GM12891 (cell line): ENCODE measurements around the gene TRAPPC1.
A peak's percentile ranks its signal among the peaks of the same experiment; 100 is the strongest.

Experiments
- DNase-seq: peaks from one replicate; pipeline ENCODE4 v3.0.0; 2011; ENCODE audit warnings: low spot score; ENCODE audit not compliant: insufficient read length
- FAIRE-seq: peaks from 2 replicates; lab custom pipeline; 2011; peaks lifted over from hg19 to GRCh38; lab: Jason Lieb, UNC
- PAX5 ChIP-seq: IDR thresholded peaks from 2 replicates; pipeline ENCODE4 v1.6.1; 2011; ENCODE audit warnings: low read length, moderate library complexity, mild to moderate bottlenecking; ENCODE audit not compliant: insufficient read depth, severe bottlenecking
- POLR2A ChIP-seq: IDR thresholded peaks from 2 replicates; pipeline ENCODE4 v1.6.1; 2011; ENCODE audit warnings: low read depth, low read length, control low read depth
- POLR2AphosphoS5 ChIP-seq: IDR thresholded peaks from 2 replicates; pipeline ENCODE4 v1.6.1; 2011; ENCODE audit warnings: low read depth, low read length, control low read depth
- POU2F2 ChIP-seq: IDR thresholded peaks from 2 replicates; pipeline ENCODE4 v1.6.1; 2011; ENCODE audit warnings: low read depth, mild to moderate bottlenecking, control low read depth, low read length, moderate library complexity
- SPI1 ChIP-seq: IDR thresholded peaks from 2 replicates; pipeline ENCODE4 v1.6.1; 2011; ENCODE audit warnings: low read depth, low read length, control low read depth
- TAF1 ChIP-seq: IDR thresholded peaks from 2 replicates; pipeline ENCODE4 v1.6.1; 2011; ENCODE audit warnings: low read depth, low read length, control low read depth

Gene TRAPPC1

GRCh38 chr17:7922845-7923628 lies 8.7 kb downstream of the TRAPPC1 start:
- peak; percentile 94 for FAIRE-seq
- peak; percentile 75 for DNase-seq

DNA sequence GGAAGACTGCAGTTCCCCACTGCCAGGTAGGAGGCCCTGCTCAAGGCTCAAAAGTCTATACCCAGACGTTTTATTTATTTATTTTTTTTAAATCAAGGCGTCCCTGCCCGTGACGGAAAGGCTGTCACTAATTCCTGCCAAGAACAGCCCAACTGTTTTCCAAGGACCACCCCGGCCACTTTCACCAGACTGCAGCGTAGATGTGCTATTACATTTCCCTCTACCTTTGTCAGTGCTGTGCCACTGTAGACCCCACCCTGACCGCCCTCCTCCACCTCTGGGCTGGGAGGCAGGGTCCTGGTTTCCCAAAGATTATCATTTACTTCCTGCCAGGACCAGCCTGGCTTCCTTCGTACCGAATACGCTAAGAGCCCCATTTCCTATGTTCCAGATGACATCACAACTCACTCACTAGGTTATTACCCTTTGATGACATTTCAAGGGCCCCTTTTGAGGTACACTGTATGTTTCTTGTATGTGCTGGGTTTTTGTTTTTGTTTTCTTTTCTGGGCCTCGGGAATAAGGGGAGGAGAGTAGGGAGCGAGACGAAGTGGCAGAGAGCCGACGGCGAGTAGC lies 9.4 kb downstream of the TRAPPC1 start:
- no peak for TF ChIP-seq POLR2A
- no peak for TF ChIP-seq PAX5
- no peak for TF ChIP-seq TAF1
- DNase-seq (no peak), FAIRE-seq (peak; percentile 69)

More at GRCh38 chr17:7922845-7923628, 8.7 kb downstream of the TRAPPC1 start:
- TF ChIP-seq SPI1 (no peak), POLR2AphosphoS5 (peak; percentile 60; the same call in 1 of the 2 replicates), PAX5 (no peak), TAF1 (peak; percentile 52; the same call in 1 of the 2 replicates), POU2F2 (peak; percentile 64; the same call in 1 of the 2 replicates), POLR2A (peak; percentile 54; the same call in 1 of the 2 replicates)

DNA sequence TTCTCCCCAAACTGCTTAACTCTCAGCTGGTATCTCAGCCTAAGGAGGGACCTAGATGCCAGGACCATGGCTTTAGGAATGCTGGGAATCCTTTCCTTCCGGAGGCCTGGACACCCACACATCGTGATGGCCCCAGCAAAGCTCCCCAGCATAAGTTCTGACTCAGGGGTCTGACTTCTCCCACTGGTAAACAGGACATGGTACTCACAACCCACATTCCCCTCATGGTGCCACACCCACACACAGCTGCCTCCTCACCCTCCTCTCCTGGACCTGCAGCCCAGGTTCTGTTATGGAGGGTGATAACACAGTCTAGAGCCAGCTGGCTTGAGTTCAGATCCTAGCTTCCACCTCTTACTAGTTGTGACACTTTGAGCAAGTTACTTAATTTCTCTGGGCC lies 14.9 kb downstream of the TRAPPC1 start:
- FAIRE-seq (peak; percentile 68), DNase-seq (no peak)
- TF ChIP-seq SPI1 (no peak), POLR2AphosphoS5 (no peak)

DNA sequence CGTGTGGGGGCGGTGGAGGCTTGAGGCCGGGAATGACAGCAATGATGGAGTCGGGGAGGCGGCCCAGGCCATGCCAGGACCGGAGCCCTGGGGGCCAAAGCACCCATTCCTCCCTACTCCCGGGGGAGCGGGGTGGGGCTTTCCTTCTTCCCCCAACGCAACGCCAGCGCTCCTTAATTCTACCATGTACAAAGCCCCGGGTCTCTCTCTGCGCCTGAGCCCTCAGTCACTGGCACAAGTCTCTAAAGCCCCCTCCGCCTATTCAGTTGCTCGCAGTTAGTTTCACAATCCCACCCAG lies 15.4 kb downstream of the TRAPPC1 start:
- TF ChIP-seq SPI1: no peak
- no peak for TF ChIP-seq PAX5
- TF ChIP-seq POLR2AphosphoS5: no peak
- TF ChIP-seq TAF1: no peak
- TF ChIP-seq POLR2A: no peak
- no peak for TF ChIP-seq POU2F2
- FAIRE-seq: no peak
- no peak for DNase-seq

- DNase-seq (peak; percentile 75), FAIRE-seq (peak; percentile 99)
- TF ChIP-seq TAF1: no peak
- TF ChIP-seq POLR2AphosphoS5: 0 out of 2 replicates have a peak, but pooled peaks have one; percentile 33
- TF ChIP-seq POLR2A: no peak
These were observed 15.9 kb downstream of the TRAPPC1 start, which contains the start of gene RNF227 for GRCh38 chr17:7915611-7916384. Gene RNF227 (minus strand): TSS chr17:7916289. CDS start chr17:7916195, 94 bp downstream.

DNA sequence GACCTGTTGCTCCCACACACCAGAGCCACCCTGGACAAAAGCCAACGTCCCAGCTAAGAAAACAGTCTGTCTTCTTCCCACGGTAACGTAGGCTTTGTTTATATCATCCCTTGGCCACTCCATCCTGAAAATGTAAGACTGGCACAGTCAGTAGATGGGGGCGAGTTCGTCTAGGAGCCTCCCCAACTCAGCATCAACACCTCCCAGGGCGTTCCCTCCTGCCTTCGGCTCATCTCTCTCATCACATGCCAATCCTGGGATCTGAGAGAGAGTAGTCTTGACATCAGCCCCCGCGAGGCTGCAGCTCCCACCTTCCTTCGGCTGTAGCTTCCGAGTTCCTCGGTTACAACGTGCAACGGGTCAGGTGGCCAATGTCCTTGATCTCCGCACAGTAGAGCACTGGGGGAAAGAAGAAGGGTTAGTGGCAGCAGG lies 16.6 kb downstream of the TRAPPC1 start:
- FAIRE-seq: no peak
- DNase-seq: no peak
- no peak for TF ChIP-seq PAX5
- no peak for TF ChIP-seq SPI1
- no peak for TF ChIP-seq POU2F2
- TF ChIP-seq POLR2AphosphoS5: no peak
- TF ChIP-seq POLR2A: no peak
- no peak for TF ChIP-seq TAF1

DNA sequence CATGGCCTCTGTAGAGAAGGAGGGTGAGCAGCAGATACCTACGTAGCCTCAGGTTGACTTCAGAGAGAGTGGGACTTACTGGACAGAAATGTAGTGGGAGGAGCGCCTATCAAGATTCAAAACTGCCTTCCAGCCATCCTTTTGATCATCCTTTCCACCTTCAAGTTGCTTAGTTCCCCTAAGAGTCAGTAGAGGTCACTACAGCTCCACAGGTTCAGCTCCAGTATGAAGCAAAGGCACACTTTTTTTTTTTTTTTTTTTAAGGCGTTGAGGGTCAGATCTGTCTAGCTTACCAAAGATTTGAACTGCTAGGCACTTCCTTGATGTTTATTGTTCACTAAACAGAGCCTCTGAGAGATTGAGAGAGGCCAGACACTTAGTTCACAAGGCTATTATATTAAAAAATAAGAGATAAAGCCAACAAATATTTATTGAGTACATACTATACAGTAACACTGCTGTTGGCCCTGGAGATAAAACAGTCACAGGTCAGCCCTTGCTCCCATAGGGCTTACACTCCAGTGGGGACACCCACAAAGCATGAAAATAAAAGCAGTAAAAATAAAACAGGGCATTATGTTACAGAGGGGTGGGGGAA lies 18.7 kb downstream of the TRAPPC1 start:
- peak; percentile 91 for FAIRE-seq
- no peak for TF ChIP-seq PAX5
- no peak for TF ChIP-seq POLR2A
- no peak for TF ChIP-seq POLR2AphosphoS5
- no peak for TF ChIP-seq SPI1
- no peak for TF ChIP-seq TAF1
- no peak for TF ChIP-seq POU2F2
- peak; percentile 50 for DNase-seq

DNA sequence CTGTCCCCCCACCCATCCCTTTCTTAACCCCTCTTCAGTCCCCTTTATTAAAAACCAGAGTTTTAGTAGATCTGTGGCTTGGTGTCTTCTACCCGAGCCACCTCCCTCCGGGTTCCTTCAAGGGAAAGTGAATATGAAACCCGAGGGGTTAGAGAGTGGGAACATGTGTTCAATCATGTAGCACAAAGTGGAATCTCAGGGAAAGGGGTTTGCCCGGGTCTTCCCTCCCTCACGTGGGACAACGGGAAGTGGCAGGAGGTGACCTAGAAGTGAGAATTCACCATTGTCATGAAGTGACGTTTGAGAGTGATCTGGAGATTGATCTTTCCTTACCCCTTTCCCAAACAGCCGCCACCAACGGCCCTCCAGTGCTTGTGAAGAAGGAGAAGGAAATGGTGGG lies 20.6 kb downstream of the TRAPPC1 start:
- DNase-seq (no peak), FAIRE-seq (no peak)
- TF ChIP-seq SPI1 (no peak), TAF1 (no peak), PAX5 (no peak), POLR2A (no peak), POU2F2 (no peak), POLR2AphosphoS5 (no peak)

DNA sequence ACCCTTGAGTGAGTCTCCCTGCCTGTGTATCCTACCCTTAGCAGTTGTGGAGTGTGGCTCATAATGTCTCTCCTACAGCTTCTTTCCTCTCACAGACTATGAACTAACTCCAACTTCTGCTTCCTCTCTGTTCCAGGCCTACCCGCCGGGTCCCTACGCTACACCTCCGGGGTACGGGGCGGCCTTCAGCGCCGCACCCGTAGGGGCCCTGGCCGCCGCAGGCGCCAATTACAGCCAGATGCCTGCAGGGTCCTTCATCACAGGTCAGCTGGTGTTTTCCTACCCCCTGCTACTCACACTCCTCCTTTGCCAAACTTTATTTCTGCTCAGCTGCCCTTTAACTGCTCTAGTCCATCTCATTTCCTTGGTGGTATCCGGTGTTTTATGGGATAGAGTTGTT lies 21.0 kb downstream of the TRAPPC1 start:
- TF ChIP-seq PAX5 (no peak), POU2F2 (no peak), TAF1 (no peak), SPI1 (no peak), POLR2AphosphoS5 (no peak)
- no peak for DNase-seq
- FAIRE-seq: no peak

DNA sequence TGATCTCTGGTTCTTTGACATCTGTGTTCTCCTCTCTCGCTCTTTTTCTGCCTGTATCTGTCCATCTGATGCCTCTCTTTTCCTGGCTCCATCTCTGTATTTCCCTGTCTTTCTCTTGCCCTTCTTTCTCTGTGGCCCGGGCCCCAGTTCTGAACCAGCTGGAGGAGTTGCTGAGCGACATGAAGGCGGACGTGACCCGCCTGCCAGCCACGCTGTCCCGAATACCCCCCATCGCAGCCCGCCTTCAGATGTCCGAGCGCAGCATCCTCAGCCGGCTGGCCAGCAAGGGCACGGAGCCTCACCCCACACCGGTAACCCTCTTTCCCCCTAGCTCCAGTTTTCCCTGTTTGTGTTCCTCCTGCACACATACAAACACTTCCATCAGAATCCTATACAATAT lies 21.5 kb downstream of the TRAPPC1 start:
- no peak for TF ChIP-seq POLR2A
- TF ChIP-seq TAF1: no peak
- TF ChIP-seq POLR2AphosphoS5: no peak
- no peak for TF ChIP-seq SPI1
- no peak for TF ChIP-seq POU2F2
- TF ChIP-seq PAX5: no peak
- FAIRE-seq (no peak), DNase-seq (no peak)
